ENCODE measurements around the gene EML4.

GRCh38 chr2:42169874-42170521, 845 bp downstream of the EML4 start:
- TF ChIP-seq CTCF (conservative IDR thresholded peaks at IDR 0.05; ENCODE audit: low read depth, low read length) (no peak), EZH2 (IDR thresholded peaks at IDR 0.05; ENCODE audit: low read length, unreplicated experiment) (no peak), EZH2phosphoT487 (IDR thresholded peaks at IDR 0.05; ENCODE audit: borderline replicate concordance, low read length) (no peak)
